ENCODE measurements around the gene MRPS23.
"Not testable (repeated sequence)": the region's sequence is repeated elsewhere in the genome, so short reads cannot be mapped to it uniquely, and the experiment has no call there.

Gene MRPS23

GRCh38 chr17:57860414-57860999 is 10.7 kb upstream of the MRPS23 start:
- Mint-ChIP-seq H3K27me3 (peaks cover 3% of the 10 kb centered on the region), H3K4me3 (peak overlapping the region; percentile 86), H3K36me3 (no peaks in the 10 kb centered on the region), H3K27ac (no peak overlapping the region), H3K4me1 (peaks cover 10% of the 10 kb centered on the region), H3K9me3 (no peaks in the 10 kb centered on the region)

- Mint-ChIP-seq H3K27me3 (peaks cover 3% of the 10 kb centered on the region), H3K4me1 (peaks cover 10% of the 10 kb centered on the region), H3K27ac (no peak overlapping the region), H3K9me3 (no peaks in the 10 kb centered on the region), H3K36me3 (no peaks in the 10 kb centered on the region), H3K4me3 (no peak overlapping the region)
Measured at GRCh38 chr17:57859601-57860413, 10.0 kb upstream of the MRPS23 start.

- no peak overlapping the region for H3K27ac Mint-ChIP-seq
- no peak overlapping the region for H3K4me3 Mint-ChIP-seq
- H3K27me3 Mint-ChIP-seq: peaks cover 3% of the 10 kb centered on the region
- H3K36me3 Mint-ChIP-seq: no peaks in the 10 kb centered on the region
- H3K4me1 Mint-ChIP-seq: peaks cover 10% of the 10 kb centered on the region
- no peaks in the 10 kb centered on the region for H3K9me3 Mint-ChIP-seq
Measured at GRCh38 chr17:57858838-57859237, 9.0 kb upstream of the MRPS23 start.

- H3K4me3 Mint-ChIP-seq: no peak overlapping the region
- no peaks in the 10 kb centered on the region for H3K36me3 Mint-ChIP-seq
- no peaks in the 10 kb centered on the region for H3K9me3 Mint-ChIP-seq
- H3K27me3 Mint-ChIP-seq: peaks cover 3% of the 10 kb centered on the region
- H3K4me1 Mint-ChIP-seq: peaks cover 11% of the 10 kb centered on the region
- H3K27ac Mint-ChIP-seq: no peak overlapping the region
Measured at GRCh38 chr17:57856792-57857620, 7.2 kb upstream of the MRPS23 start.

DNA sequence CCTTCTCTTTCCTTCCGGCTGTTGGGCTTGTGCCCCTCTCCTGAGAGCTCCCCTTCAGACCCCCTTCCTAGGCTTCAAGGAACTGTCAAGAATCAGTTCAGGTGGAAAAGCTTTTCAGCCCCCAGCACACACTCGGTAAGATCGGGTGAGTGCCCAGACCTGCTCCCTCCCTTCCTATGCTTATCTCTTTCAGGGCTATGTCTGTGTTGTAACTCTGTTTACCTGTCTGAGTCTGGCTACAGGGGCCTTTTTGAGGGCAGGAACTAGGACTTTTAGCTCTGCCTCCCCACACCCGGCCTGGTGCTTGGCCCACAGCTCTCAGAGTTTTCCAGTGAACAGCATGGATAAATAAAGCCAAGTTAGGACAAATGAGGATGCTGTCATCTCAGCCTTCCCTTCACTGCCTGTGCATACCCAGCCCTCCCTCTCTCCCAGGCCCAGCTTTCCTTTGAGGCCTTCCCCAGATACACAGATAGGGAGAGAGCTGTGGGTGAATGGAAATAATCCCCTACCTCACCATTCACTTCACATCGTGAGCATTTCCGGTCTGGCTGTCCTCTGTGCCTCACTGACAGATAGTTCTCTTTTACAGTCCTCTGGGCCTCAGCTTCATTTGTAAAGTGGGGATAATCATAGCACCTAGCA is 5.7 kb upstream of the MRPS23 start:
- Mint-ChIP-seq H3K36me3 (no peaks in the 10 kb centered on the region), H3K4me3 (no peak overlapping the region), H3K9me3 (no peaks in the 10 kb centered on the region), H3K4me1 (peaks cover 17% of the 10 kb centered on the region), H3K27me3 (peaks cover 1% of the 10 kb centered on the region), H3K27ac (no peak overlapping the region)

DNA sequence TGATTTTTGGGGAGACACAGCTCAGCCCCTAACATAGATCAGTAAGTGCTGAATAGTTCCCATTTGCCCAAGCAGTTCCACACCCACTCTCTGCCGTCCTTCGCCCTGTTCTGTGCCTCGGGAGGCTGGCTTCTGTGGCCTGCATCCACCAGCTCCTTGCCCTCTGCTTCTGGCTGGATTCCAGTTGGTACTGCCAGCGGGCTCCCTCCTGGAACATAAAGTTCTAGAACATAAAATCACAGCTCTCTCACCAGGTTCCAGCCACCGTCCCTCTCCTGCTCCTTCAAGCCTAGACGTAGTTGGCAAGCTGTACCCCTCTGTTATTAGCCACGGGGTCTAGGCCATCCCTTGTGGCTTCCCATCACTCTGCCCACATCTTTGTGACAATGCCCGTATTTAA is 3.9 kb upstream of the MRPS23 start:
- no peak overlapping the region for H3K27ac Mint-ChIP-seq
- H3K9me3 Mint-ChIP-seq: no peaks in the 10 kb centered on the region
- H3K36me3 Mint-ChIP-seq: peaks cover 7% of the 10 kb centered on the region
- no peak overlapping the region for H3K4me3 Mint-ChIP-seq
- peaks cover 31% of the 10 kb centered on the region for H3K4me1 Mint-ChIP-seq
- H3K27me3 Mint-ChIP-seq: no peaks in the 10 kb centered on the region

DNA sequence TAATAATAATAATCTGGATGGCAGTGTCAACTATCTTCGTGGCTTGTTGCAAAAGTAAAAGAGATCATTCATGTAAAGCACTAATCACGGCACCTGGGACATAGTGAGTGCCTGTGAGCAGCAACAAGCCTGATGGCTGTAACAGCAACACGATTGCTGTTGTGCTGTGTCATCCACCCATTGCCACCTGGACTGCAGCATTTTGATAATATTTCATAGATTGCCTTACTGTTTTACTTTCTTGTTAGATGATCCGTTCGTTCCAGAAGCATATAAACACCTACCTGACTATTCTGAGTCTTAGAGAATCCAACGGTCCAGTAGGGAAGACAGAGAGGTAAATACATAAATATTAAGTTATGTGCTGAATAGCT is 3.1 kb upstream of the MRPS23 start:
- no peaks in the 10 kb centered on the region for H3K9me3 Mint-ChIP-seq
- H3K4me1 Mint-ChIP-seq: peaks cover 35% of the 10 kb centered on the region
- H3K36me3 Mint-ChIP-seq: peaks cover 7% of the 10 kb centered on the region
- no peak overlapping the region for H3K4me3 Mint-ChIP-seq
- H3K27me3 Mint-ChIP-seq: no peaks in the 10 kb centered on the region
- no peak overlapping the region for H3K27ac Mint-ChIP-seq

- peaks cover 7% of the 10 kb centered on the region for H3K36me3 Mint-ChIP-seq
- H3K27ac Mint-ChIP-seq: peak overlapping the region; percentile 62
- no peaks in the 10 kb centered on the region for H3K27me3 Mint-ChIP-seq
- peak overlapping the region; percentile 70 for H3K4me3 Mint-ChIP-seq
- no peaks in the 10 kb centered on the region for H3K9me3 Mint-ChIP-seq
- peaks cover 35% of the 10 kb centered on the region for H3K4me1 Mint-ChIP-seq
Measured at GRCh38 chr17:57852092-57852954, 2.5 kb upstream of the MRPS23 start.

DNA sequence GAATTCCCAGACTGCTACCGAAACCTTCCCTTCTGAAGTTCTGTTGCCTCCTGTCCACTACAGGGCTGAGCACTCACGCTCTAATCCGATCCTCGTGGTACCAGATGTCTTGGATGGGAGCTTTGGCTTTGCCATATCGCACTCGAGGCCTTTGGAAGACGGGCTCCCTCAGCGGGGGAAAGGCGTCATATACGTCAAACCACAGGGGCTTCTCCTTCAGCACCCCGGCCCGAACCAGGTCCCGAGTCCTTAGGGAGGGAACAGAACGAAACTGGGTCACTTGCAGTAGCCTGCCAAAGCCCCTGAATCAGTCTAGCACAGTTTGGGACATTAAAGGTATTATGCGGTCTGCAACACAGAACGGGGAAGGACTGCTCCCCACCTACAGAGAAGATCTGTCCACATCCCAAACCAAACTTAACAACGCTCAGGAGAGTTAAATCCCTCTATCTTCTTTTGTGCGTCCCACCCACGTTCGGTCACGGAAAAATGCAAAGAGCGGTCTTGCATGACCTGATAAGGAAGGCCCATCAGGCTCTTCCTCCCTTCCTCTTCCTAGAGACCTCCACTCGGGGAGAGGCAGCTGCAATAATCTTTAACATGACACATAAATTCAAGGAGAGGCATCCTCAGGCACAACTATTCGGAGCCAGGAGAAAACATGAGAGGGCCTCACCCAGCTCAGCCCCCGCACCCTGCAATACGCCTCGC is 526 bp downstream of the MRPS23 start:
- Mint-ChIP-seq H3K4me3 (peak overlapping the region; percentile 99), H3K36me3 (peaks cover 10% of the 10 kb centered on the region), H3K27me3 (no peaks in the 10 kb centered on the region), H3K27ac (peak overlapping the region; percentile 97), H3K4me1 (peaks cover 45% of the 10 kb centered on the region), H3K9me3 (no peaks in the 10 kb centered on the region)

- not testable (repeated sequence) for H3K4me3 Mint-ChIP-seq, H3K27ac Mint-ChIP-seq, H3K27me3 Mint-ChIP-seq, H3K9me3 Mint-ChIP-seq
- Mint-ChIP-seq H3K36me3 (peaks cover 10% of the 10 kb centered on the region), H3K4me1 (peaks cover 46% of the 10 kb centered on the region)
Measured at GRCh38 chr17:57846056-57846945, 3.5 kb downstream of the MRPS23 start.

GRCh38 chr17:57842280-57842679 is 7.6 kb downstream of the MRPS23 start:
- H3K36me3 Mint-ChIP-seq: peaks cover 9% of the 10 kb centered on the region
- H3K27ac Mint-ChIP-seq: no peak overlapping the region
- no peaks in the 10 kb centered on the region for H3K9me3 Mint-ChIP-seq
- H3K27me3 Mint-ChIP-seq: no peaks in the 10 kb centered on the region
- no peak overlapping the region for H3K4me3 Mint-ChIP-seq
- peaks cover 19% of the 10 kb centered on the region for H3K4me1 Mint-ChIP-seq

DNA sequence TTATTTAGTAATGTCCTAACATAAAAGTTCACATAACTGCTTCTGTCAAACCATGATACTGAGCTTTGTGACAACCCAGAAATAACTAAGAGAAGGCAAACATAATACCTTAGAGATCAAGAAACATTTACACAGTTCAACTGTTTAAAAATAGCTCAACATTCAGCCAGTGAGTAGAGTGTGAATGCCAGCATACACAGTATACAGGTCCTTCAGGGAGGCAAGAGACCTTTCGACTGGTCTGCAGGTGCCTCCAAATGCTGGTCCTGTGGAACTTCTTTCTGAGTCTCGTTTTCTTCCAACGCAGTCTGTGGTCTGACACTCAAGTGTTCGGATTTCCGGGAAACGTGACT is 10.3 kb downstream of the MRPS23 start:
- Mint-ChIP-seq H3K4me3 (no peak overlapping the region), H3K27me3 (no peaks in the 10 kb centered on the region), H3K9me3 (no peaks in the 10 kb centered on the region), H3K36me3 (peaks cover 9% of the 10 kb centered on the region), H3K4me1 (peaks cover 9% of the 10 kb centered on the region), H3K27ac (no peak overlapping the region)

- H3K36me3 Mint-ChIP-seq: peaks cover 9% of the 10 kb centered on the region
- H3K27me3 Mint-ChIP-seq: no peaks in the 10 kb centered on the region
- peaks cover 13% of the 10 kb centered on the region for H3K4me1 Mint-ChIP-seq
- no peak overlapping the region for H3K4me3 Mint-ChIP-seq
- no peak overlapping the region for H3K27ac Mint-ChIP-seq
- no peaks in the 10 kb centered on the region for H3K9me3 Mint-ChIP-seq
Measured at GRCh38 chr17:57838857-57839570, 10.8 kb downstream of the MRPS23 start.
